Measurements from ENCODE around the gene BICD2.

DNA sequence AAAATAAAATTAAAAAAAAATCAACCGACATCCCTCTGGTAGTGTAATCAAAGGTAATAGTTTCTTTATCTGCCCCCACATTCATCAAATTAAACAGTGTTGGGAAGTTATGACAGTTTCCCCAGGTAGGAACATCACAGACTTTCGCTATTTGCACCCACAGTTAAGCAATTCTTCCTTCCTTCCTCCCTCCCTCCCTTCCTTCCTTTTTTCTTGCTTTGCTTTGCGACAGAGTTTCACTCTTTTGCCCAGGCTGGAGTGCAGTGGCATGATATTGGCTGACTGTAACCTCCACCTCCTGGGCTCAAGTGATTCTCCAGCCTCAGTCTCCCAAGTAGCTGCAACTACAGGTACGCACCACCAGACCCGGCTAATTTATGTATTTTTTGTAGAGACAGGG, 10.8 kb upstream of the BICD2 start:
- TF ChIP-seq POLR2A (IDR thresholded peaks at IDR 0.05) (no peak), CTCF (IDR thresholded peaks at IDR 0.05) (no peak), POLR2AphosphoS5 (IDR thresholded peaks at IDR 0.05) (no peak)

All from suprapubic skin (tissue), 4 donors.